NCI-H2029 treated with DMSO at 0.1 percent for 48 hours (cell line): ENCODE data around the gene SIAH2.

Experiments
- DNase-seq: peaks from one replicate; lab custom pipeline; 2025; lab: John Stamatoyannopoulos, UW

SIAH2 gene

GRCh38 chr3:150773616-150774192, 10.7 kb upstream of the SIAH2 start:
- no peak for DNase-seq

GRCh38 chr3:150771600-150771999, 8.6 kb upstream of the SIAH2 start:
- no peak for DNase-seq

DNA sequence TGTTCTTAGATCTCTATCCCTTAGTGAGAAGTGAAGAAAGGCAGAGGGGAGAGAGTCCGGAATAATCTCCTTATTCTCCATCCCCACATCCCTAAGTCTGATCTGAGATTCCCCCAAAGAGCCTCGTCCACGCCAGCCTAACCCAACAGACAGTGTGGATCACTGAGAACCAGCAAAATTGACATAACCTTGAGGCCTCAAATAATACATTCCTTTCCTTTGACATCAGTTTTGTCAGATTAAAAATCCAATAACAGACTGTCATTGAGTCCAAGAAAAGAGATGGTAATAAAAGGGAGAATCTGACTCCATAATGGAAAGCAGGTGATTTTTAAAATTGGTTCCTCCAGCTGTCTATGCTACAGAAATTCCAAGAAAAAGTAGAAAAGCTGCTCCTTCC, 7.7 kb upstream of the SIAH2 start:
- DNase-seq, result no peak

DNA sequence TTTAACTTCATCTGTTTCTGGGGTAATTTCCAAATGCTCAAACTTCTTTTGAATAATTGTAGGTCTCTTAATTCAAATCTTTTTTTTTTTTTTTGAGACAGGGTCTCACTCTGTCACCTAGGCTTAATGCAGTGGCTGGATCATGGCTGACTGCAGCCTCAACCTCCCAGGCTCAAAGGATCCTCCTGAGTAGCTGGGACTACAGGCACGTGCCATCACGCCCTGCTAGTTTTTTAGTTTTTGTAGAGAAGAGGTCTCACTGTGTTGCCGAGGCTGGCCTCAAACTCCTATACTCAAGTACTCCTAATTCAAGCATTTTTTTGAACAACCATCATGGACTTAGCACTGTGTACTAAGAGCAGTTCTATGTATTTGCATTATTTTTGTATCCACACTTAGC, 3.8 kb upstream of the SIAH2 start:
- no peak for DNase-seq

DNA sequence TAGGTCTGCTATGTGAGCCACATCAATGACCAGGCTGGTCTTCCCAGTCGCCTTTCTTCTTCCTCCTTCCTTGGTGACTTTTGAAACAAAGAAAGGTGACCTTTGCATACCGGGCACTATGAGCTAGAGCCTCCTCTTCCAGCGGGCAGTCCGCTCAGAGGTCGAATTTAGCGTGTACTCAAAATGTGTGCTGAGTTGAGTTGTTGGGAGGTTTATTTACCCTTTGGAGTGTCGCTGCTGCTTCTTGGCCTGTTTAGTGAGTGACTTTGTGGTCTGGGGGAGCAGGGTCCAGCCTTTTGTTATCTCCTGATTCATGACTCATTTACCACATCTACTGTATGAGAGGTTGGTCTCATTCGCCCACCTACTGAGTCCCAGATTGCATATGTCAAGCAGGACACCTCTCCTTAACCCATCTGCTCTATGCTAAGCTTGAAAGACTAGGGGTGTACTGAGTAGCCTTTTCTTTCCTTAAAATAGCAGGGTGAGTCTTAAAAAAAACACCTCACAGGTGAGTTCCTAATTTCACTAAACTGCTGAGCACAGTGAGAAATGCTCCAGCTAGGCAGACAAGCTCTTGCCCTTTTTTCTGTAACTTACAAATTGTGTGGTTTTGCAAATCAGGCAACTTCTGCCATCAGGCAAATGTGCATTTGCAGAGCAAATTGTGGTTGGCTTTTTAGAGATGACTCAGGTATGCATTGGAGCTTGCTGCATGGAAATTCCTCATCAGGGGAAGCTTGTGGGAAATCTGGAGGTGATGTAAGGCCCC, 3.2 kb upstream of the SIAH2 start:
- DNase-seq, result no peak

GRCh38 chr3:150764967-150765366, 2.0 kb upstream of the SIAH2 start:
- no peak for DNase-seq

- DNase-seq, result no peak
These were observed 1.6 kb upstream of the SIAH2 start for GRCh38 chr3:150764566-150764965.

DNA sequence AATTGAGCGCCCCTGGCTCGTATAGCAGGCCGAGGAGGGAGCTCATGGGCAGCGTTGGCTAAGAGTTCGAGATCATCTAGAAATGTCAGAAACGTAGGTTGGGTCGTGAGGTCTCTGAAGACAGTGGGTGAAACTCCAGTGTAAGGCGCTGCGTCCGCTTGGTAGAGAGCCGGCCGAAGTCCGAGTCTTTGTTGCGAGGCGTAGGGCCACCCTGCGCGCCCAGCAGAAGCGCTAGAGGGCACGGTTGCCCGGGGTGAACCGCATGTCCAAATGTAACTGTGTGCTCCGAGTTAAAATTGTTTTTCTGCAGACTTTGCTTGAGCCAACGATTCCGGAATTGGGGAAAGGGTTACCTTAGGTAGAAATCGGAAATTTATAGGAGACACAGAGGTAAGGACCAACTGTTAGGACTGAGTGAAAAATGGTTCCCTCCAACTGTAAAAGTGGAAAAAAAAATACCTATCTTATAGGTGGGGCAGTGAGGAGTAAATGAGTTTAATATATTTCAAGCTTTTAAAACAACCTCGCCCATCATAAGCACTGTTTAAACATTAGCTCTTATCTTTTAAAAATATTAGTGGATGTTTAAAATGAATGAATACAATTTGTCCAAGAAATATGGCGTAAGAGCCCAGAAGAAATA, 993 bp upstream of the SIAH2 start:
- DNase-seq, result no peak

- DNase-seq, result no peak
These were observed 277 bp downstream of the SIAH2 start for GRCh38 chr3:150762662-150763121.

- peak; percentile 13 for DNase-seq
These were observed 923 bp downstream of the SIAH2 start for GRCh38 chr3:150761831-150762661.

DNA sequence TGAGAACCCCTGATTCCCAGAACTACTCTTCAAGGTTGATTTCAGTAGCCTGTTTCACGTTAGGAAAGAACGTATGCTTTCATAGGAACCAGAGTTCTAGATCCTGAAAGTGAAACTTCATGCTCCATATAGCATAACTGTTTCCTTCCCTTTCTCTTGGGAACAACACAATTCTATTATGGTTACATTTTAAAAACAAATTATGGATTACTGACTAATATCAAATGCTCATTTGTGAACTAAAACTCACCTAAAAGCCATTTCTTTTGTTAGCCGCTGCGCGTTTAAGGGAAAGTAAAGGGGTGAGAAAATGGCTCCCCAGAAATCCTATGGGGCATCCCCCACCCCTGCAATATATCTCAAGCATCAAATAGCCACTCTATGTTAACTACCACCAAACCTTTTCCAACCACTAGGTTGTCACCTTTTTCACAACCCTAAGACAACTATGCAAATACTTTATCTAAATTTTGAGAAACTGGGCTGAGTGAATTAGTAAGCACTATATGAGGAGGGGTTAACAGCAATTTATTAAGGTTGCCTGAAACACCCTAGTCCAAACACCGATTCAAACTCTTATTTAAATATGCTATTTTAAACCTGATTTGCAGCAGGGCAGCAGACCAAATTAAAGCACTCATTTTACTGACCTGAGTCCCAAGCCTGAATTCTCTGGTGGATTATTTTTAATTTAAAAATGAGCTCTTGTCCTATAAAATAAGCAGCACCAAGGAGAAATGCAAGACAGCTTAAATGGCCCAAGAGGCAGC, 2.4 kb downstream of the SIAH2 start:
- DNase-seq, result no peak

DNA sequence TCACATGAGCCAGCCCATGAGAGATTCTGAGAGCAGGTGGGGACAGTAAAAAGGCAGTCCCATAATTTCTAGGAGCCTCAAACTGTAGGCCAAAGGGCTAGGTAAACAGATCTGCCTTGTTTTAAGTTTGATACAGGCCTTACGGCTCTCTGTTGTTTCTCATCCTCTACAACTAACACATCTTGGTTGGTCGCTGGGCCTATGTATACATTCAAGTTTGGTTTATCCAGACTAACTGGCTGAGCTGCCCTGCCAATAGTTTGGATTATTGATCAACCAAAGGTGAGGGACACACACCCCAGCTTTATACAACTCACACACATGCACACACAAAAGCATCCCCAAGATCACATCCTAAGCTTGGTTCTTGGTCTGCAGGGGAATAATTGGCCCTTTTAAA, 3.0 kb downstream of the SIAH2 start:
- DNase-seq, result no peak

DNA sequence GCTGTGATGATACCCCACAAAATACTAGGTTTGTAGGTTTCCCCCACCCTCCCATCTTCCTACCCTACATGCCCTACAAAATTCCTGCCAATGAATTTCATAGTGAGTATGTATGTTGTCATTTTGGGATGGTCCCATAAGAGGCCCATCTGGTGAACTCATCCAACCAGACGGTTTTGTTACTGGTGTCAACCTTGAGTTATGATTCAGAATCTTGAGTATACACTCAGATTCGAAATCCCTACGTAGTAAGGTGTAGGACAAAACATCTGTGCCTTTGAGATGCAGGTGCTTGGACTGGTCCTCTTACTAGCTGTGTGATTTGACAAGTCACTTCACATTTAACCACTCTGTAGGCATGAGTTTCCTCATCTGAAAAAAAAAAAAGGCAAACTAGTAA, 3.6 kb downstream of the SIAH2 start:
- no peak for DNase-seq

DNA sequence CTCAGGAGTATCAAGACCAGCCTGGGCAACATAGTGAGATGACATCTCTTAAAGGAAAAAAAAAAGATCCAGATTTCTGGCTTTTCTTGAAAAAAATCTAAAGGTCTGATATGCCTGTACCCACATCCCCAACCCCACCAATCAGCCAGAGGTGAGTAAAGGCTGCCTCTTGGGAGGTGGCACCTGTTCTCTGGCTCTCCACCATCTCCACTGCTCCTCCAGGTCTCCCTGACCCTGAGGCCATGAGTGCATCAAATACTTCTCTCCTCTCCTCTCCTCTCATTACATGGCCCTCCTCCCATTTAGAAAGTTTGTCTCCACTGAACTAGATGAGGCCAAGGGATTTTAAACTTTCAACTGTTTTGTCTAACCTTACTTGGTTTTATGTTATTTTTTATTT, 5.2 kb downstream of the SIAH2 start:
- DNase-seq, result no peak

GRCh38 chr3:150757364-150757763, 5.6 kb downstream of the SIAH2 start:
- no peak for DNase-seq

DNA sequence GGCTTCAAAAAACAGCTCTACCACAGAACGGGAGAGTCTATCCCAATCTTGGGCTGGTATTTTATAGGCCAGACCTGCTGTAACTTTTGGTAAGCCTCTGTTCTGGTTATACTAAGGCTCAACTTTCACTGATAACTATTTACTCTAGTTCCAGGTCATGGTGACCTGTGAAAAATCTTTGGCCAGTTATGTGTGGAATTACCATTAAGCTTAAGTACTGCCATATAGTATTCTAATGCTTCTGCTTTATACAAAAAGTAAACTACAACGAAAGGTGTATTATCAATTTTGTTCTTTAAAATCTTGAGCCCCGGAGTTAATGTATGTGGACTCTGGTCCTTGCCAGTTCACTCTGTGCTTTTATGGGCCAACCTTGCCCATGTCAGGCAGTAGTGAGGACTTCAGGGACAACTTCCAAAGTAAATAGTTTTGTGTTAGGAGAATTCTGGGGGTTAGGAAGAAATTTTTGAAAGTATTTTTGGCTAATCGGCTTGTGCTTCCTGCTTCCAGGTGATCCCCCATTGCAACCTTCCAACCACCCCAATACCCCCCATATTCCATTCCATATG, 6.4 kb downstream of the SIAH2 start:
- no peak for DNase-seq

DNA sequence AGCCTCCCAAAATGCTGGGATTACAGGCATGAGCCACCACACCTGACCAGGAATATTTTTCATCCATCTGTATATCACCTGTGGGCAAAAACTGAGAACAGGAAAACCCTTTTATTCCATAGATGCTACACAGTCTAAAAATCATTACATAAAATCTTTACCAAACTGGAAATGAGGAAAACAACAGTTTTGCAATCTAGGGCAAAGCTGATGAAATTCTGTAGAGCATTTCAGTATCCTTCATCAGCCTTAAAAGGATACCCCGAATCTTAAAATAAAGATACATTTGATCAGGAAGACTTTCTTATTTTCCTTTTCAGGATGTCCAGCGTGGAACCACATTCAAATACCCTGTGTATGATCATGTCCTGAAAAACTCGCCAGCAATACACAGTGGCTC, 7.1 kb downstream of the SIAH2 start:
- DNase-seq, result no peak

DNA sequence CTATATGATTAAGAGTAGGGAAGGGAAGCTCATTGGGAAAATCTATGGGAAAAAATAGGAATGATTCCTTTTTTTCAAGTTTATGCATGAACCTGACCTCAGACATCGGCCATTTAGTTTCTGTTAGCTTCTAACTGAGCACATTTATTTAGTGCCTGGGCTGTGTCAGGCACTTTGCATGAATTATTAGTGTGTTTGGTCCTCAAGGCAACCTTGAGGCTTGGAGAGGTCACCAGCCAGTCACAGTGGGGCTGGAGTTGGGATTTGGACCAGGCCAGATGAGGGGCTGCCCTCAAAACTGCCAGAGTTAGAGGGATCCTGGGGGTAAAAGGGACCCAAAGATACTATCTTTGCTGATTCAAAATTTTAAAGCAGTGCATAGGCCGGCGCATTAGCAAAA, 8.1 kb downstream of the SIAH2 start:
- DNase-seq, result no peak

DNA sequence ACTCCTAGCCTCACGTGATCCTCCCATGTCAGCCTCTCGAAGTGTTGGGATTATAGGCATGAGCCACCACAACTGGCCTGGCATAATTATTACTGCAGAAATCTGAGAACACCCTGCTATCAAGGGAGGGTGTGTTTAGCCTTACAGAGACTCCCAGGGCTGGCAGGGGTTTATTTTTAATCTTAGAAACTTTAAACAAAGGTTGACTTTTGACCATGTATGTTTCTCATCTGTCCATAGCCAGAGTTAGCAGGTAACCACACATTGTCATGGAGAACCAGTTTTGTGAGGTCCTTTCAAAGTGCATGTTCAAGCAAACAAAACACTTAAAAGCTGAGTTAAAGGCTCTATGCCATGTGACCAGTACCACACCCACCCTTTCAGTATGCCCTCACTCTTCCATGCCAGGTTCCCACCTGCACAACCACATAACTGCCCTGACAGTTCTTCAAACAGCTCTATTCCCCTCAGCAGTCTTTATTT, 11.1 kb downstream of the SIAH2 start:
- DNase-seq, result peak; percentile 74

GRCh38 chr3:150749255-150749654, 13.7 kb downstream of the SIAH2 start:
- no peak for DNase-seq

DNA sequence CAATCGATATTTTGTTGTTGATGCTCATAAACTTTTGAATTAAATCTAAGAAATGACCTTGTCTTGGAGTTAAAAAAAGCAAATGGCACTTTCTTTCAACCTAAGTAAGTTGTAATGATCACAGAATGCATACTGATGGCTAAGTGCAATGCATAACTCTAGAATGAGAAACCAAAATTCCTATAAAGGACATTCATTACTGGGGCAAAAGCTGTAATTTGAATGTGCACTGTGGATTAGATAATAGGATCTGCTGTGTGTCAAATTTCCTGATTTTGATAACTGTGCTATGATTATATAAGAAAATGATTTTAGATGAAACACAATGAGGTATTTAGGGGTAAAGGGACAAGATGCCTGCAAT, 14.3 kb downstream of the SIAH2 start:
- DNase-seq, result no peak
